ENCODE measurements around the gene SLC45A1.
"Not testable (repeated sequence)": the region's sequence is repeated elsewhere in the genome, so short reads cannot be mapped to it uniquely, and the experiment has no call there.

SLC45A1 gene

DNA sequence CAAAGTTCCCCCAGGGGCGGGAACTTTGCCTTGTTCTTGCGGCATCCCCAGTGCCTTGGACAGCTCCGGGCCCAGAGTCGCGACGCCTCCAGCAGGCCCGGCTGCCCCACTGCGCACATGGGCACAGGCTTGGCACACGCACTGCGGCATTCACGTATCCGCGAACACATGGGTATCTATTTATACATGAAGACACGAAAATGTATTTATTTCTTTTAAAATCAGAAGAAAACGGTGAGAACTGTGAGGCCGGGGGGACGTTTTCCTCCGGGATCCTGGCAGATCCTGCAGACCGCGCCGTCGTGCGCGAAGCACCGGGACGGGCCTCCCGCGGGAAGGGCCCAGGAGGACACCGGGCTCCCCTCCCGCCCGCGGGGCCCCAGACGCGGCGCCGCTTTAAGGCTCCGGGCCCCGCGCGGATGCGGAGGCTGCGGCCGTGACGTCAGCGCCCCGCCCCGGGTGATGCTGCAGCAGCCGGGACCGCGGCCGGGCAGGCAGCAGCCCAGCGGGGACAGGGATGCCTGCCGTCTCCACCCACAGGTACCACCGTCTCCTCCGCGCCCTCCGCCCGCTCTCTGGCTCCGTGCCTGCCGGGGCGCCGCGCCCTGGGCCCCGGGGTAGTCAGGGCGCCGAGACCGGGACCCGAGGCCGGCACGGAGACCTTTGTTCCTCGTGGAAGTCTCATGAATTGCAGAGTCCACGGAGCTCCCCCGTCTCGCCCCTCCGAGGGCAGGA lies at the start of gene SLC45A1:
SLC45A1 (plus strand) TSS at position 468 of the 735 bp plus-strand sequence. CDS start 6,216 bp downstream, outside the sequence.
- TF ChIP-seq, protein P1, sequence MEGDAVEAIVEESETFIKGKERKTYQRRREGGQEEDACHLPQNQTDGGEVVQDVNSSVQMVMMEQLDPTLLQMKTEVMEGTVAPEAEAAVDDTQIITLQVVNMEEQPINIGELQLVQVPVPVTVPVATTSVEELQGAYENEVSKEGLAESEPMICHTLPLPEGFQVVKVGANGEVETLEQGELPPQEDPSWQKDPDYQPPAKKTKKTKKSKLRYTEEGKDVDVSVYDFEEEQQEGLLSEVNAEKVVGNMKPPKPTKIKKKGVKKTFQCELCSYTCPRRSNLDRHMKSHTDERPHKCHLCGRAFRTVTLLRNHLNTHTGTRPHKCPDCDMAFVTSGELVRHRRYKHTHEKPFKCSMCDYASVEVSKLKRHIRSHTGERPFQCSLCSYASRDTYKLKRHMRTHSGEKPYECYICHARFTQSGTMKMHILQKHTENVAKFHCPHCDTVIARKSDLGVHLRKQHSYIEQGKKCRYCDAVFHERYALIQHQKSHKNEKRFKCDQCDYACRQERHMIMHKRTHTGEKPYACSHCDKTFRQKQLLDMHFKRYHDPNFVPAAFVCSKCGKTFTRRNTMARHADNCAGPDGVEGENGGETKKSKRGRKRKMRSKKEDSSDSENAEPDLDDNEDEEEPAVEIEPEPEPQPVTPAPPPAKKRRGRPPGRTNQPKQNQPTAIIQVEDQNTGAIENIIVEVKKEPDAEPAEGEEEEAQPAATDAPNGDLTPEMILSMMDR (IDR thresholded peaks at IDR 0.05; ENCODE audit: borderline replicate concordance, control extremely low read depth, extremely low read depth, insufficient read depth, missing control alignments): no peak
- DNase-seq (ENCODE audit: low spot score): peak; percentile 91
- in situ Hi-C loops (cut with MboI; ENCODE audit: low sequenced_read_pairs, unreplicated experiment): loop anchor here (10.0 kb wide), 1 partner anchor 283 kb away; no protein-coding TSS in a partner anchor

DNA sequence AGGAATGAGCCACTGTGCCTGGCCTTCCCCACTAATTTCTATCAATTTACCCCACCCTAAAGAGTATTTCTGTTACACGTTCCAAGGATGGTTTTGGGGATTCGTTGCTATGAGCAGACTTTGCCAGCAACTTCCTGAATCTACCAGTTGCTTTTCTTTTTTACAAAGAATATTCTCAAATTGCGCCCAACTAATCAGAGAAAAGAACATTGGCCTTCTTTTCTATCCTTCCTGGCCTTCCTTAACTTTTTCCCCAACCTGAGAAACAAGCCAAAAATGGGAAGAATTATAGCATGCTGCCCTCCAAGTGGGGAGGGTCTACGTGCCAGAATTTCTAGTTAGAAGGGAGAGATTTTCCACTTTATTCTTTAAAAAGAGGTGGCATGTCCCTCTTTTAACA lies 44.9 kb upstream of the SLC45A1 start:
- TF ChIP-seq, protein P1 (IDR thresholded peaks at IDR 0.05; ENCODE audit: borderline replicate concordance, control extremely low read depth, extremely low read depth, insufficient read depth, missing control alignments): no peak
- in situ Hi-C loops (cut with MboI; ENCODE audit: low sequenced_read_pairs, unreplicated experiment): no loop called here
- no peak for DNase-seq (ENCODE audit: low spot score)

DNA sequence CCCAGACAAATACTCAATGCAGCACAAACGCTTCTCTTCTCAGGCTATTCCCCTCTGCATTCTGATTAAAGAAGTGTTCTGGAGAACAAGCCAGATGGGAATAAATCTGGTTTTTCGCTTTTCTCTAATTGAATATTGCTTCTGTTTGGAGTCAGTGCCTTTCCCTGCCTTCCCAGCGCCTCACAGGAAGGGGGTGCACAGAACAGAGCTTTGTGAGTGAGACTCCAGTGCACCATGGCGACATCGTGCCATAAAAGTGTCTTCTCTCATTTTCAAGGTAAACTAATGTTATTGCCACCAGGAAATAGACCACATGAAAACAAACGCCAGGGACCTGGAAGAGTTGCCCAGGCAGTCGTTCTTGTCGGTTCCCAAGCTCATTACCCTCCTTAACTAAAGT lies 43.6 kb upstream of the SLC45A1 start:
- in situ Hi-C loops (cut with MboI; ENCODE audit: low sequenced_read_pairs, unreplicated experiment): no loop called here
- no peak for DNase-seq (ENCODE audit: low spot score)
- TF ChIP-seq, protein P1 (IDR thresholded peaks at IDR 0.05; ENCODE audit: borderline replicate concordance, control extremely low read depth, extremely low read depth, insufficient read depth, missing control alignments): no peak

DNA sequence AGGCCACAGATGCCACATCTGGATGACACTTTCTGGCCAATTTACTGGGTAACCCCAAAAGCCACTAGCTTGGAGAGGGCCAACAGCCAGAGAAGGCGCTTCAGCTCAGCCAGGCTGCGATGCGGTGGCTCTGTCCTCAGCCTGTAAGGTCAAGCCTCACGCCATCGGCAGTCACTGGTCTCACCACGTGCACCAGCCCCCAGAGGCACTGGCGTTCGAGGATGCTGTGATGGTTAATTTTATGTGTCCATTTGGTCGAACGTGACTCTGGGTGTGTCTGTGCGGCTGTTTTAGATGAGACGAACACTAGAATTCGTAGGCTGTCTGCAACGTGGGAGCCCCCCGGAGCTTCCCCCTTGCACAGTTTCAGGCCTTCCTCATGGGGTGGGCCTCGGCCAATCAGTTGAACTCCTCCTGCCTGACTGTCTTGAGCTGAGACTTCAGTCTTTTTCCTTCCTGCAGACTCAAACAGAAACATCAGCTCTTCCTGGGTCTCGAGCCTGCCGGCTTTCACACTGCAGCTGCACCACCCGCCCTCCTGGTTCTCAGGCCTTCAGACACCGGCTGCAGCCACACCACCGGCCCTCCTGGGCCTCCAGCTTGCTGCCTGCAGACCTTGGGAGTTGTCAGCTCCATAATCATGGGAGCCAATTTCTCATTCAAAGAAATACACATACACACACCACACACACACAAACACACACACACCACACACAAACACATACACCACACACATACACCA lies 41.6 kb upstream of the SLC45A1 start:
- peak; percentile 44 for DNase-seq (ENCODE audit: low spot score)
- TF ChIP-seq, protein P1 (IDR thresholded peaks at IDR 0.05; ENCODE audit: borderline replicate concordance, control extremely low read depth, extremely low read depth, insufficient read depth, missing control alignments): no peak
- in situ Hi-C loops (cut with MboI; ENCODE audit: low sequenced_read_pairs, unreplicated experiment): no loop called here

DNA sequence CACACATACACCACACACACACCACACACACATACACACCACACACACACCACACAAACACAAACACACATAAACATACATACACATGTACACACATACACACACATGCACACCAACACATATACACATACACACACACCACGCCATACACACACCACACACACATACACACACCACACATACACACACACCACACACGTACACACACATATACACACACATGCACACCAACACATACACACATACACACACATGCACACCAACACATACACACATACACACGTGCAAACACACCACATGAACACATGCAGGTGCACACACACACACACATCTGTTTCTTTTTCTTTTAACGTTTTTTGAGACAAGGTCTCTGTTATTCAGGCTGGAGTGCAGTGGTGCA lies 41.0 kb upstream of the SLC45A1 start:
- in situ Hi-C loops (cut with MboI; ENCODE audit: low sequenced_read_pairs, unreplicated experiment): no loop called here
- DNase-seq (ENCODE audit: low spot score): no peak
- TF ChIP-seq, protein P1 (IDR thresholded peaks at IDR 0.05; ENCODE audit: borderline replicate concordance, control extremely low read depth, extremely low read depth, insufficient read depth, missing control alignments): no peak

DNA sequence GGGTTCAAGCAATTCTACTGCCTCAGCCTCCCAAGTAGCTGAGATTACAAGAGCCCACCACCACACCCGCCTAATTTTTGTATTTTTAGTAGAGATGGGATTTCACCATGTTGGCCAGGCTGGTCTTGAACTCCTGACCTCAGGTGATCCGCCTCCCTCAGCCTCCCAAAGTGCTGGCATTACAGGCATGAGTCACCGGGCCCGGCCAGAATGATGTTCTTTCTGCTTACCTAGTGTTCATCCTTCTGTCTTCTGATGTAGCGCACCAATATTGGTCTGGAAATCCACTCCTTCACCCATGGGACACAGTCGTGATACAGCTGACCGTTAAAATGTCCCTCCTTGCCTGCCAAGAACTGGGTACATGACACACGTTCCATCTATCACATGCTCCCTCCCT lies 39.2 kb upstream of the SLC45A1 start:
- DNase-seq (ENCODE audit: low spot score); in situ Hi-C loops (cut with MboI; ENCODE audit: low sequenced_read_pairs, unreplicated experiment): not testable (repeated sequence)

Data from GM13976 (cell line).